Stimulated activated CD4-positive, alpha-beta T cell treated with anti-CD3 and anti-CD28 coated beads, Interleukin-12 subunit alpha, Interleukin-12 subunit beta, amount 100 ng/mL, for 24 hours (primary cell): ENCODE results near the gene RAB27B.
"Not testable (repeated sequence)": the region's sequence is repeated elsewhere in the genome, so short reads cannot be mapped to it uniquely, and the experiment has no call there.

Experiments used
- DNase-seq, 2 experiments: peaks; one replicate each; pipeline ENCODE4 v3.0.0-alpha.2; 2020; ENCODE audit warnings: low read depth in 2 of 2

The RAB27B gene, protein sequence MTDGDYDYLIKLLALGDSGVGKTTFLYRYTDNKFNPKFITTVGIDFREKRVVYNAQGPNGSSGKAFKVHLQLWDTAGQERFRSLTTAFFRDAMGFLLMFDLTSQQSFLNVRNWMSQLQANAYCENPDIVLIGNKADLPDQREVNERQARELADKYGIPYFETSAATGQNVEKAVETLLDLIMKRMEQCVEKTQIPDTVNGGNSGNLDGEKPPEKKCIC

DNA sequence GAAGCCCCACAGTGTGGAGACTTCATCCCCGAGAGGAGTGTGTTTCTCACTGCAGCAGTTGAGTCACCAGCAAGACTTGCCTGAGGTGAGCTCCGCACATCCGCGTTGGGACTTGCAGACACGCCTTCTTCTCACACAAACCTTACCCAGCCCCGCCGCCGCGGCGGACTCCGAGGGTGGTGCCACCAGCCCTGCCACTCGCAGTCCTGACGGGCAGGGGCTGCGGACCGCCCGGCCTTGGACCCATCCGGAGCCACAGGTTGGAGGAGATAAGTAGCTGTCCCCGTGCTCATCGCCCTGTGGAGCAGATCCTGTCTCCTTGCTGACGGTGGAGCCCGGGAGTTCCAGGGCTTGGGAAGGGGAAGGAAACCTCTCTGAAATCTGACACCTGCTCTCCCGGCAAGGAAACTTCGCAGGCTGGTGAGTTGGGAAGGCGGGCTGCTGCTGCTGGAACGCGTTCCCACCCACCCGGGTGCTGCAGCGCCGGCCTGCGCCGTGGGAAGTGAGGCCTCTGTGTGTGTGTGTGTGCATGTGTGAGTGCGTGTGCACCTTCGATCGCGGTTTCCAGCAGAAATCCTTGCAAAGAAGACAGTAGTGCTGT is at the start of gene RAB27B:
TSS of gene RAB27B (plus strand) at position 197 of the 601 bp plus-strand sequence. CDS start 49,109 bp downstream, outside the sequence.
- DNase-seq = peak; percentile 41 to 67

DNA sequence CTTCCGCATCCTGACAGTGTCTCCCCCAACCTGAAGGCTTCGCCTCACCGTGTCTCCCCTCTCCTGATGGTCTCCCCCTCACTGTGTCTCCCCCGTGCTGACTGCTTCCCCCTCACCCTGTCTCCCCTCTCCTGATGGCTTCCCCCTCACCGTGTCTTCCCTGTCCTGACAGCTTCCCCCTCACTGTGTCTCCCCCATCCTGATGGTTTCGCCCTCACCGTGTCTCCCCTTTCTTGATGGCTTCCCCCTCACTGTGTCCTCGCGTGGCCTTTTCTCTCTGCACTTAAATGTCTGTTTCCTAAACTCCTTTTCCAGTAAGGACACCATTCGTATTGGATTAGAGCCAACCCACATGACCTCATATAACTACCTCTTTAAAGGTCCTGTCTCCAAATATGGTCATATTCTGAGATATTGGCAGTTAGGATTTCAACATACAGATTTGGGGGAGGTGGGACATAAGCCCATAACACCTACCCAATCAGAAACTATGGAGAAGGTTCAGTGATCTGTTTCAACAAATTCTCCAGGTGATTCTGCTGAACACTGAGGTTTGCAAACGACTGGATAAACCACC is 47.9 kb upstream of the RAB27B start:
- DNase-seq = no peak

DNA sequence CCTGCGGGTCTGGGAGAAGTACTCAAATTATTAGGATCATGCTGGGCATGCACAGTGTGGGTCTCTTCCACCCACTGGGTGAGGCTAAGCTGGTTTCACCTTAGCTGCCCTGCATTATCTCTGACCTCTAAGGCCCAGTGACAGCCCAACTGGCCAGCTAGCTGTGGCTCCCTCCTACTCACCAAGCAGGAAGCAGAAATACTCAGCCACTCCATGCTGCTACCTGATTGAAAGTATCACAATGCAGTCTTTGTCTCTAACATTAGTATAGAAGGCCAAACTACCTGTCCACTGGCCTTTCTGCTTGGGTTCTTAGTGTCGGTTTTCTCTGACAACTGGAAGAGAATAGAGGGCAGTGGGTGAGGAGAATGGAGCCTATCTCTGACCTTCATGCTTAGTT is 47.3 kb upstream of the RAB27B start:
- no peak for DNase-seq

DNA sequence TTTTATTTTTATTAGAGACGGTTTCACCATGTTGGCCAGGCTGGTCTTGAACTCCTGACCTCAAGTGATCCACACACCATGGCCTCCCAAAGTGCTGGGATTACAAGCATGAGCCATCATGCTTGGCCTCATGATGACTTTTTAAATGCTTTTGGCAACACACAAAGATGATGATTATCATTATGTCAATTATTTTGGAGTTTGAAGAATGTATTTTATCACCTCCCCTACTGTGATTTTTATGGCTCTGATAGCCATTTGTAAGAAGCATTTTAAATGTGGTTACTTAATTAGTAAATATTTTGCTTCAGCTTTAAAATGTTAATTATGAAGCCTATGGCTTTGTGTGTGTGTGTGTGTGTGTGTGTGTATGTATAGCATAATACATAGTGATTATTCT is 45.1 kb upstream of the RAB27B start:
- no peak for DNase-seq

DNA sequence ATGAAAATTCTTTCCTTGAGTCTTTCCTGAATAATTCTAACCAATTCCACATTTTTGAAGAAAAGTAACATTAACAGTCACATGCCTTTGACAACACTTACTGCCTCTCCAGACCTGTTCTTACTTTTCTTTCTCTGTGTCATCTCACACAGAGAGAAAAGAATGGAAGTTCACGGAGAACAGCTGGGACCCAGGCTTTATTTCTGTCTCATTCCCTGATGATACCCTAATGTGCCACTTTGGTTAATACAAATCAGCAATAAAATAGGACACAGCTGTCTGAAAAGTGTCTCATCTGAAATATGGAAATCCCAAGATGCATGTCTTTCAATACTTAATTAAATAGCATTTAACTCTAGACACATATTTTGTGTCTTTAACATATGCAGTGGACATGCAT is 42.1 kb upstream of the RAB27B start:
- no peak for DNase-seq

DNA sequence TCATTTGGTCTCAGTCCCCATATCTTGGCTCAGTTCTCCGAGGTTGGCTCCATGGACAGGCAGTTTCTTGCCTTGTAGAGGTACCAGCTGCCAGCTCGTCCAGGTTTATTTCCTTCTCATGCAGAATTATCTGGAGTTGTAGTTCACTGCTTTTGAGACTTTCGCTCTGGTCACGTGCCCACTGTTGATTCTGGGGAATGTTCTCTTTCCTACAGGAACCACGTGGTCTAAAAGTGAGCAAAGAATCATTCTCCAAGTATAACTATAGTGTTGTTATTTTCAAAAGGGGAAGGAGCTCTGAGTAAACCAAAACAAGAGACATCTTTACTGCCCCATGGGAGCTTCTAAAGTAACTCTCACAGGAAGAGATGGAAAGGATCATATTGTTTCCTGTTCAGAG is 41.2 kb upstream of the RAB27B start:
- no peak for DNase-seq

DNA sequence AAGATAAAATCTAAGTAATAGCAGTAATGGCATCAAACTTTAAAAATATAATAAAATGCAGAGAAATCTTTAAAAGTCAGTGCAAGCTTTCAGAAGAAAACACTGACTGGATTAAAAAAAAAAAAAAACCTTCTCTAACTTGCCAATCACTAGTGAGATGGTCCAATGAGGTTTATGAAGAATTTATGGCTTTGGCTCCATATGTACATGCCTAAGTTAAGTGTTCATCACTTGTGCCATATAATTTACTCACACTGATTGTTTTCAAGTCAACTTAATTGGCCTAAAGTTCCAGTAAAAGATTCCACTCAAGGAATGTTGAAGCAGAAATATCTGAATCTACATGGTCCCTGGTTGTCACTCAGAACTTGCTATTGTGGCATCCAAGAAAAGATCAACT is 40.7 kb upstream of the RAB27B start:
- no peak for DNase-seq

DNA sequence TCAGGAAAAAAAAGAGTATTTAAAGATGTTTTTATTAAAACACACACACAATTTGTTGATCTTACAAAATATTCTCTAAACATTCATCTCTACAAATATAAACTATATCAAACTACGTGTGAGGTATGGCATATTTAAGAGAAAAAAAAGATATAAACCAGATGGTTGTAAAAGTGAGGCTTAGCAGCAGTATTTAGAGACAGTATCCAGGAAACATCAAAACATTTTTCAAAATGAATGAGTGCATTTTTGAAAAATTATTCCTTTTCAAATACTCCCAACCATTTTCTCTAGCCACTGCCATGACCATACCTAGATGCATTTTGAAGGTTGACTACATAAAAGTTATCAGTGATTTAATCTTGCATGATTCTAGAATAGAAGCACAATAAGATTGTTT is 38.2 kb upstream of the RAB27B start:
- no peak for DNase-seq

DNA sequence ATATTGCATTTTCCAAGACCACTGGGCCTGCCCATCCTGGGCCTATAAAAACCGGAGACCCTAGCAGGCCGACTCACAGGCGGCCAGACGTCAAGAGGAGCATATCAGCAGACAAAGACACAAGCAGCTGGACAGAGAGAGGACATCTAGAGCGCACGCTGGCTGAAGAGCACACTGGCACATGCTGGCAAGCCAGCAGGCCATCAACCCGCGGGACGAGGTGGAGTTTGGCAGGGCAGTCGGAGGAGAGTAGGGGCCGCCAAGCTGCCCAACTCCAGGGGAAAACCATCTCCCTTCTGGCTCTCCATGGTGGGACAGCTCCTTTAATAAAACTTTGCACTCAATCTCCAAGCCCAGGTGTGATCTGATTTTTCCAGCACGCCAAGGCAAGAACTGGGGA is 36.6 kb upstream of the RAB27B start:
- DNase-seq = no peak

DNA sequence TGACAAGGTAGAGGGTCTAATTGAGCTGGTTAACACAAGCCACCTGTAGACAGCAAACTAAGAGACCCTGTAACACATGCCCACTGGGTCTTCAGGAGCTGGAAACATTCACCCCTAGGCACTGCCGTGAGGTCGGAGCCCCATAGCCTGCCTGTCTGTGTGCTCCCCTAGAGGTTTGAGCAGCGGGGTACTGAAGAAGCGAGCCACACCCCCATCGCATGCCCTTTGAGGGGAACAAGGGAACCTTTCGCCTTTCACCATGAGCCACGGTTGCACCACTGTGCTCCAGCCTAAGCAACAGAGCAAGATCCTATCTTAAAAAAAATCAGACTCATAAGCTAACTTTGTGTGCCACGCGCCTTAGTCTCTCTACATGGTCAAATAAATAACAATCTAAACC is 36.2 kb upstream of the RAB27B start:
- no peak for DNase-seq

DNA sequence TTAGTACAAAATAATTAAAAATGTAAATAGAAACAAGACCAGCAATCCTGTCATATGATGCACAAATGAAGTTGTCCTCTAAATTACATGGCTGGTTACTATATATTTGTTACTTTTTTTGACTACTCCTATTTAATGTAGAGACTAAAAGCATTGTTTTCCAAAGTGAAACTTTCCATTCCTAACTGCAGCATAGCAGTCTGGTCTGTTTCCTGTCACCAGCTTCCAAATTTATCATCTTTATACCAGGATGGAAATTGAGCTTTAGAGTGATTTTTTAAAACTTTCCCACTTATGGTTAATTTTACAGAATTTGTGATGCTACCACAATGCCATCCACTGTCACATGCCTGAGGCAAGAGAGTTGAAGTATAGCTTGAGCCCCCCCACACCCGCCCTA is 33.5 kb upstream of the RAB27B start:
- no peak for DNase-seq

DNA sequence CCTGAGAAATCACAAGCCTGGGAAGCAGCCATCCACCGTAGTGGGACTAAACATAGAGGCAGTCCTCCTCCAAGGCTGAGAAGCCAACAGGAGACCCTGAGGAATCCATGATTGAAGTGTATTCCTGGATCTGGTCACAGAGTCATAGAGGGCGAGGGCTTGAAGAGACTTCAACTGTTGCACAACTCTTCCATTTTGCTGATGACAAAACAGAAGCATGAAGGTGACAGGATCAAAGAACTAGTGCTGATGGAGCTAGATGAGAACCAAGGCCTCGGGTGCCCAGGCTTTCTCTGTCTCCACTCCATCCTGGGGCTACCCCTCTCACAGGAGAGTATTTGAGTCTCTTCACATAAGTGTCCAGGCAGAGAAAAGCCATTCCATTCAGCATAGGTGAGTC is 30.1 kb upstream of the RAB27B start:
- DNase-seq = no peak

DNA sequence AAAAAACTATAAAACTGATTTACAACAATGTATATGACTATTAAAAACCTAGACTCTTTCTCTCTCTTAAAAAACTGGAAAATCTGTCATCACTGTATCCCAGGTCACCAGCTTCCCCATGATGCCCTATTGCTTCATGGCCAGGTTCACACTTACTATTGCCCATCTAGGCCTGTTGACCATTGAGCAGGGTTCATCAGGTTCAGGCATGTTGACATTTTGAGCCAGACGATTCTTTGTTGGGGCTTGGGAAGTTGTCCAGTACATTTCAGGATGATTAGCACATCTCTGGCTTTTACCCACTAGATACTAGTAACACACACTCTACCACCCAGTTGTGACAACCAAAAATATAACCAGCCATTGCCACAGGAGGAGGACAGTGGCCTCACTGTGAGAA is 26.9 kb upstream of the RAB27B start:
- DNase-seq = no peak

DNA sequence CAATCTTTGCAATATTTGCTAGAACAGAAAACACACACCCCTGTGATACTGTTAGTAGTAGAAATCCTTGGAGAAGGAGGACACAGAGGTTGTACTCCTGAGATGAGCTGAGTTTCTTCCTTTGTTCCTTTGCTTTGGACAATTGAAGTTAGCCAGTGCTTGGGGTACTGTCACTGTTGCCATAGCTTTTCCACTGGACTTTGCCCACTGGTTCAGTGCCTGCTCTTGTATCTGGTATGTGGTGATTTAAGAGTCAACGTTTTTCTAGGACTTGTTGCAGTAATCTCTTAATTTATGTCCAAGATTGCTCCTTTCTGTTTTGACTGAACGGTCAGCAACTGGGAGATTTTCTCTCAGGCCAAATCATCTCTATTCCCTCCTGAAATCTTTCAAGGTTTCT is 26.1 kb upstream of the RAB27B start:
- DNase-seq = no peak

DNA sequence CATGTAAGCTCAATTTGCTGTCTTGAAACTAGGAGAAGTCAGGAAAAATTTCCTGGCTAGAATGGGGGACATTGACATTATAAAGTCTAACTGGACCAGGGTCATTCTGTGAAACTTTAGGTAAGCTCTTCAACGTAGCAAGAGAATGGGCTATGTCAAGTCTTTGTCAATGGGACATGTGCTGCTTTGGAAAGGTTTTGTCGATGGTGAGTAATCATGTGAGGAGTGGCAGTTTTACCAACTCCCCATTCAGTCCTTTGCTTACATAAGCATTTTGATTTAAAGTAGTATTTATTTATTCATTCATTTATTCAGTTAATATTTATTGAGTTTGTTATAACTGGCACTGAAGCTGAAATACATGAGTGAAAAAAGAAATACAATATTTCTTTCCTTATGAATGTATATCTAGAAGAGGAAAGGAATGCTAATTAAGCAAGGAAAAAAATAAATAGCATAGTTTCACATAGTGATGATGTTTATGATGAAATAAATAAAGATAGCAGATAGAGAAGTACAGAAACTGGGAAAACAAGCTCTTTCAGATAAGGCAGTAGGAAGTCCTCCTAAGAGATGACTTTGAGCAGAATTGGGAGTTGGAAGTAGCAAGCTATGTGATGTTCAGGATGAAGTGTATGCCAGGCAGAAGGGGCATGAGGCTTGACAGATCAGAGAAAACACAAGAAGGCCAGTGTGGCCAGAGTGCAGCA is 25.4 kb upstream of the RAB27B start:
- no peak for DNase-seq

DNA sequence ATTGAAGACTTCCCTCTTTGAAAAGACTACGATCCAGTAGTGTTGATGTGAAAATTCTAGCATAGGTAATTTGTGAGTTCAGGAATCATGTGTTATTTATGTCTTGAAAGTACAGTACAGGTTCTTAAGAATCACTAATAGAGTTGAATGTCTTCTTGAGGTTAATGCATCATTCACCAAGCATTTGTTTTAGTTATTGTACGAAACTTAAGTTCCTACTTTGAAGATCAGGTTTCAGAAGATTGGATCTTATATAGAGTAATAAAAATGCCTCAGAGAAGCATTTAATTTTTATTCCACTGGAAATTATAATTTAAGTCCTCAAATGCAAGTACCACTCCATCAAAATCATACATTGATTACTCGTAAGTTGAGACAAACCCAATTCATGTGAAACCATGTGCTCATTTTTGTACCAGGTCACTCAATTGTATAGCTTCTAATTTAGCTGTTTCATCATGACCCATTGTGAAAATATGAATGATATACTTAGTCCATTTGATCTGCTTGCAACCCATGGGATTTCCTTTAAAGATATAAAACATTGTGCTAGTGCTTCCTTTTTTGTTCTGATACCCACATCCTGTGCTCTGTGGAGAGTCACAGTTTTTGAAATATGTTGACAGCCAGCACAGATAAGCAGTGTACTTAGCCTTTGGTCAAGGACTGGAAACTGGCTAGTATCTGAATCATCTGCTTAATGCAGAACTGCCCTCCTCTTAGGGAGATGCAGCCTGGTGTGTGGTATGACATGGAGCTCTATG is 22.5 kb upstream of the RAB27B start:
- DNase-seq = no peak

DNA sequence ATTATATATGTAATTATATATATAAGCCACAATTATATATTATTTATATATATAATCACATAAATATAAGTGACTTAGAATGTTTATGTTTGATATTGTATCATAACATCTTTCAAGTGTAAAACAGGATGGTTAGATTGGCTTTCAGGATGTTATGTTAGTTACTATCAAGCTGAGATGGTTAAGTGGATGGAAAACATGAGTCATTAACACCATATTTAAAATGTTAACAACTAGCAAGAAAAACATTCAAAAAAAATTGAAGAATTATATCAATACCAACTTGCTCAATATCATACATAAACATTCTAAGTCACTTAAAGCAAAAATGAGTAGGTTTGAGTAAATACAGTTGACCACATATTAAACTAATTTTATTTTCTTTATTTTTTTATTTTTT is 21.8 kb upstream of the RAB27B start:
- DNase-seq = no peak

DNA sequence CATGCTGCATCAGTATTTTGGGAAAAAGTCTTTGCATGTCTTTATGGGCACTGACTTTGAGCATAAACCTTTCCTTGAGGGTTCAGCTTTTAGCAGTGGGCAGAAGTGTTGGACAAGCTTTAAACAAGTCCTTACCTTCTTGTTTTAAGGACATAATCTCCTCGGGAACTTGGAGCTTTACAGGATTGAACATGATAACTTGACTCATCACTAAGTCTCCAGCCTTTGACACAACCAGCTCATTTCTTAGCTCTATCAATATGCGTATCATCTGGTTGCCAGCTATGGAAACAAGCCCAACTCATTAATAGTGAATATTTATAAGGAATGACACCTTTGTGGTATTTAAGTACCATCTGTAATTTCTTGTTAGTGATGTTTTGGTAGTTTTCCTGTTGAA is 21.0 kb upstream of the RAB27B start:
- no peak for DNase-seq

DNA sequence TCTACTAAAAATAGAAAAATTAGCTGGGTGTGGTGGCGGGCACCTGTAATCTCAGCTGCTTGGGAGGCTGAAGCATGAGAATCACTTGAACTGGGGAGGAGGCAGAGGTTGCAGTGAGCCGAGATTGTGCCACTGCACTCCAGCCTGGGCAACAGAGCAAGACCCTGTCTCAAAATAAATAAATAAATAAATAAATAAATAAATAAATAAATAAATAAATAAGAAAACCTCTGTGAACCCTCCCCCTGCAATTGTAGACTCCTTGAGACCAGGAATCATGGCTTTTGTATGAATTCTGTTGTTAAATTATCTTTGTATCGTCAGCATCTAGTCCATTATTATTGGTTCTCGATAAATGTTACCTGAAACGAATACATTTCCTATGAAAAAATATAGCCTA is 17.6 kb upstream of the RAB27B start:
- DNase-seq = not testable (repeated sequence)

DNA sequence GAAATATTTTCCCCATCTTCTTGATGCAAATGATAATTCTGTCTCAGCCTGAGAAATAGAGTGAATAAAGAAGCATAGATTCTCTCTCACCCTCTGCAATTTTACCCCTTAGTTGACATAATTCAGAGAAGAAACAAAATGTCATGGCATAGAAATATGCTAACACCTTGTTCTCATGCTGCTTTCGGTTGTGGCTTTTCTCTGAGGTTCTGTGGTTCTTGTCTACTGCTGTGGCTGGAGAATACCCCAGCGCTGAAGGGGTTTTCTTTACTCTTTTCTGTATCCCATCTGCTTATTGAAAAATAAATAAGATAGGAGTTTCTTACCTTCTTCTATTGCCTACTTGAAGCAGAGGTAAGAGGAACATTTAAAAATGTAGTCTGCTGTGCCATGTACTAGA is 15.4 kb upstream of the RAB27B start:
- DNase-seq = no peak

DNA sequence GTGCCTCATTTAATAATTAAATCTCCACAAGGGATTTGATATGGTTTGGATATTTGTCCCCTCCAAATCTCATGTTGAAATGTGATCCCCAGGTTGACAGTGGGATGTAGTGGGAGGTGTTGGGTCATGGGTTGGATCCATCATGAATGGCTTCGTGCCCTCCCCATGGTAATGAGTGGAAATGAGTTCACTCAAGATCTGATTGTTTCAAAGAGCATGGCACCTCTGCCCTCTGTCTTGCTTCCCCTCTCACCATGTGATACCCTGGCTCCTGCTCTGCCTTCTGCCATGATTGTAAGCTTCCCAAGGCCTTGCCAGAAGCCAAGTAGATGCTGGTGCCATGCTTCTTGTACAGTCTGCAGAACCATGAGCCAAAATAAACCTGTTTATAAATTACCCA is 15.0 kb upstream of the RAB27B start:
- DNase-seq = no peak

DNA sequence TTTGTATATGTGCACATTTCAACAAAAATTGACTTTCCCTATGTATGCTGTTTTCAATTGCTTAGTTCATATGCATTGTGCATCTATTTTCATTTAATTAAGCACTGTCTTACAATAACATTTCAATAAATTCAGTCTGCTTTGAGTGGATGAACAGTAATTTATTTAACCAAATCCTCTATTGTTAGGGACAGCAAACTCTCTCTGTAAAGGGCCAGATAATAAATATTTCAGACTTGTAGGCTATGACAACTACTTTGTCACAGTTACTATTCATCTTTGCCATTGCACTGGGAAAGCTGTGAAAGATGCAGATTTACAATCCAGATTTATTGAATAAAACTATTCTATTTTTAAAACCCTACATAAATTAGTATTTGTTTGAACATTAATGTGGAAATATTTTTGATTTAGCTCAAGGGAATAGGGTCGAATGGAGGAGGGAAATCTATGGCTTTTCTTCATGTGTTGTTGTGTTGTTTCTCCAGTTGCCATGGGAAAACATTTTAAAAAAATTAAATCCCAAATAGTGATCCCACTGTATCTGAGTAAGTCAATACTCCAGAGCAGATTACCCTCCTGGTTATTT is 14.2 kb upstream of the RAB27B start:
- DNase-seq = no peak
